Measurements from ENCODE around the gene OTOP3. TPM values are rescaled to one million over a fixed set of nuclear protein-coding genes. Genes with fewer than 3 reads are reported as not detected.

The OTOP3 gene
- not detected for total RNA-seq
- polyA plus RNA-seq (ENCODE audit: insufficient read depth in 1 of 8, insufficient read length in 8 of 8, low replicate concordance in 1 of 8), result under 1 TPM in 1 of 8 donors, not detected in 7; 0.89 TPM
- long read RNA-seq, donor 1, result 0 reads
- long read RNA-seq, donor 2, result 0 reads
- long read RNA-seq, donor 3, result 0 reads
- long read RNA-seq, donor 4, result 0 reads
- long read RNA-seq, donor 5, result 0 reads
- long read RNA-seq, donor 6, result 0 reads
- long read RNA-seq, donor 7, result 0 reads
- long read RNA-seq, donor 8, result 0 reads
- long read RNA-seq, donor 9, result 0 reads
- long read RNA-seq, donor 10, result 0 reads
- long read RNA-seq, donor 11, result 0 reads

- Histone ChIP-seq H3K36me3 (ENCODE audit: control insufficient read depth, insufficient read depth, low read length) (no peaks in the 10 kb centered on the region), H3K4me3 (ENCODE audit: low read length) (no peak within 1 kb of the TSS), H3K4me1 (ENCODE audit: control insufficient read depth, insufficient read depth, low read length) (peaks cover 5% of the 10 kb centered on the region), H3K9me3 (replicated peaks; ENCODE audit: control insufficient read depth, low read depth, low read length) (no peaks in the 10 kb centered on the region), H3K27ac (ENCODE audit: low read length) (no peak within 1 kb of the TSS), H3K27me3 (ENCODE audit: control insufficient read depth, insufficient read depth, low read length) (peaks cover 90% of the 10 kb centered on the region)
- WGBS (ENCODE audit: insufficient coverage), result 2% methylated on average over 63 of the region's 78 CpGs
- DNase-seq, result no peak
Observed at GRCh38 chr17:74935585-74936469, at the start of gene OTOP3. Gene OTOP3, plus strand, starts transcription at chr17:74935898. Its CDS starts 24 bp downstream, at chr17:74935922.

- peaks cover 43% of the 10 kb centered on the region for H3K27me3 ChIP-seq (ENCODE audit: control insufficient read depth, insufficient read depth, low read length)
- H3K4me1 ChIP-seq (ENCODE audit: control insufficient read depth, insufficient read depth, low read length), result no peaks in the 10 kb centered on the region
- DNase-seq, result no peak
- no peaks in the 10 kb centered on the region for H3K36me3 ChIP-seq (ENCODE audit: control insufficient read depth, insufficient read depth, low read length)
- H3K9me3 ChIP-seq (replicated peaks; ENCODE audit: control insufficient read depth, low read depth, low read length), result no peaks in the 10 kb centered on the region
- 47% methylated on average over 3 of the region's 13 CpGs for WGBS (ENCODE audit: insufficient coverage)
- H3K4me3 ChIP-seq (ENCODE audit: low read length), result no peak overlapping the region
- H3K27ac ChIP-seq (ENCODE audit: low read length), result no peak overlapping the region
Observed at GRCh38 chr17:74888469-74888868, 47.2 kb upstream of the OTOP3 start.

GRCh38 chr17:74890554-74890953 is 45.1 kb upstream of the OTOP3 start:
- no peak for DNase-seq
- WGBS (ENCODE audit: insufficient coverage), result 80% methylated on average over 6 of the region's 7 CpGs
- Histone ChIP-seq H3K27ac (ENCODE audit: low read length) (no peak overlapping the region), H3K9me3 (replicated peaks; ENCODE audit: control insufficient read depth, low read depth, low read length) (no peaks in the 10 kb centered on the region), H3K36me3 (ENCODE audit: control insufficient read depth, insufficient read depth, low read length) (no peaks in the 10 kb centered on the region), H3K4me1 (ENCODE audit: control insufficient read depth, insufficient read depth, low read length) (no peaks in the 10 kb centered on the region), H3K27me3 (ENCODE audit: control insufficient read depth, insufficient read depth, low read length) (peaks cover 64% of the 10 kb centered on the region), H3K4me3 (ENCODE audit: low read length) (no peak overlapping the region)

GRCh38 chr17:74892013-74892841 is 43.5 kb upstream of the OTOP3 start:
- Histone ChIP-seq H3K4me3 (ENCODE audit: low read length) (no peak overlapping the region), H3K9me3 (replicated peaks; ENCODE audit: control insufficient read depth, low read depth, low read length) (no peaks in the 10 kb centered on the region), H3K4me1 (ENCODE audit: control insufficient read depth, insufficient read depth, low read length) (no peaks in the 10 kb centered on the region), H3K27ac (ENCODE audit: low read length) (no peak overlapping the region), H3K27me3 (ENCODE audit: control insufficient read depth, insufficient read depth, low read length) (peaks cover 75% of the 10 kb centered on the region), H3K36me3 (ENCODE audit: control insufficient read depth, insufficient read depth, low read length) (no peaks in the 10 kb centered on the region)
- 59% methylated on average over 15 of the region's 20 CpGs for WGBS (ENCODE audit: insufficient coverage)
- no peak for DNase-seq

GRCh38 chr17:74892974-74893911 is 42.5 kb upstream of the OTOP3 start, which contains the start of gene FADS6:
Gene FADS6, minus strand, starts transcription at chr17:74893633. Its CDS starts 38 bp downstream, at chr17:74893595.
- Histone ChIP-seq H3K27ac (ENCODE audit: low read length) (no peak within 1 kb of the TSS), H3K4me3 (ENCODE audit: low read length) (no peak within 1 kb of the TSS), H3K27me3 (ENCODE audit: control insufficient read depth, insufficient read depth, low read length) (peaks cover 78% of the 10 kb centered on the region), H3K36me3 (ENCODE audit: control insufficient read depth, insufficient read depth, low read length) (no peaks in the 10 kb centered on the region), H3K9me3 (replicated peaks; ENCODE audit: control insufficient read depth, low read depth, low read length) (no peaks in the 10 kb centered on the region), H3K4me1 (ENCODE audit: control insufficient read depth, insufficient read depth, low read length) (no peaks in the 10 kb centered on the region)
- DNase-seq, result no peak
- WGBS (ENCODE audit: insufficient coverage), result 2% methylated on average over 84 of the region's 86 CpGs

- no peak for DNase-seq
- Histone ChIP-seq H3K36me3 (ENCODE audit: control insufficient read depth, insufficient read depth, low read length) (no peaks in the 10 kb centered on the region), H3K4me1 (ENCODE audit: control insufficient read depth, insufficient read depth, low read length) (no peaks in the 10 kb centered on the region), H3K27me3 (ENCODE audit: control insufficient read depth, insufficient read depth, low read length) (peaks cover 74% of the 10 kb centered on the region), H3K27ac (ENCODE audit: low read length) (no peak overlapping the region), H3K4me3 (ENCODE audit: low read length) (no peak overlapping the region), H3K9me3 (replicated peaks; ENCODE audit: control insufficient read depth, low read depth, low read length) (no peaks in the 10 kb centered on the region)
- WGBS (ENCODE audit: insufficient coverage), result 21% methylated on average over 19 of the region's 22 CpGs
Observed at GRCh38 chr17:74893936-74894671, 41.6 kb upstream of the OTOP3 start.

- WGBS (ENCODE audit: insufficient coverage), result 81% methylated on average over 6 of the region's 11 CpGs
- no peak overlapping the region for H3K27ac ChIP-seq (ENCODE audit: low read length)
- no peaks in the 10 kb centered on the region for H3K36me3 ChIP-seq (ENCODE audit: control insufficient read depth, insufficient read depth, low read length)
- no peaks in the 10 kb centered on the region for H3K9me3 ChIP-seq (replicated peaks; ENCODE audit: control insufficient read depth, low read depth, low read length)
- DNase-seq, result no peak
- H3K4me1 ChIP-seq (ENCODE audit: control insufficient read depth, insufficient read depth, low read length), result no peaks in the 10 kb centered on the region
- peaks cover 63% of the 10 kb centered on the region for H3K27me3 ChIP-seq (ENCODE audit: control insufficient read depth, insufficient read depth, low read length)
- no peak overlapping the region for H3K4me3 ChIP-seq (ENCODE audit: low read length)
Observed at GRCh38 chr17:74898376-74898946, 37.2 kb upstream of the OTOP3 start.

- DNase-seq, result no peak
- H3K36me3 ChIP-seq (ENCODE audit: control insufficient read depth, insufficient read depth, low read length), result no peaks in the 10 kb centered on the region
- peaks cover 57% of the 10 kb centered on the region for H3K27me3 ChIP-seq (ENCODE audit: control insufficient read depth, insufficient read depth, low read length)
- no peak overlapping the region for H3K27ac ChIP-seq (ENCODE audit: low read length)
- no peaks in the 10 kb centered on the region for H3K4me1 ChIP-seq (ENCODE audit: control insufficient read depth, insufficient read depth, low read length)
- H3K9me3 ChIP-seq (replicated peaks; ENCODE audit: control insufficient read depth, low read depth, low read length), result no peaks in the 10 kb centered on the region
- WGBS (ENCODE audit: insufficient coverage), result 84% methylated on average over 5 of the region's 8 CpGs
- no peak overlapping the region for H3K4me3 ChIP-seq (ENCODE audit: low read length)
Observed at GRCh38 chr17:74900208-74900607, 35.5 kb upstream of the OTOP3 start.

Measured in muscle of leg (tissue), 16 donors.